GM06990 (cell line): Measurements from ENCODE around the gene SNHG17.
A peak's percentile ranks its signal among the peaks of the same experiment; 100 is the strongest.

ENCODE experiments used
- DNase-seq: peaks from one replicate; pipeline ENCODE4 v3.0.0-alpha.2; 2011; ENCODE audit not compliant: insufficient read length; ENCODE audit errors: extremely low read depth
- H3K27me3 ChIP-seq: replicated peaks from 2 replicates; pipeline ENCODE4 v1.6.0; 2011; ENCODE audit warnings: low read length; ENCODE audit not compliant: control insufficient read depth, insufficient read depth
- H3K36me3 ChIP-seq: 2 replicates; pipeline ENCODE4 v1.5.1; 2011; ENCODE audit warnings: low read length; ENCODE audit not compliant: control insufficient read depth, insufficient read depth
- H3K4me3 ChIP-seq: replicated peaks from 2 replicates; pipeline ENCODE4 v1.5.1; 2011; ENCODE audit warnings: low read depth, mild to moderate bottlenecking, control low read depth, low read length
- CTCF ChIP-seq: IDR thresholded peaks from 2 replicates; pipeline ENCODE4 v1.5.1; 2011; ENCODE audit warnings: low read length, control low read depth, mild to moderate bottlenecking, inconsistent platforms; ENCODE audit not compliant: insufficient read depth, poor library complexity, severe bottlenecking

Gene SNHG17

GRCh38 chr20:38434770-38435554 is at the start of gene SNHG17:
Gene SNHG17 (minus strand): TSS chr20:38435328.
- Histone ChIP-seq H3K36me3 (peaks cover 29% of the 10 kb centered on the region), H3K4me3 (peak within 1 kb of the TSS; percentile 82), H3K27me3 (no peaks in the 10 kb centered on the region)
- peak; percentile 92 for DNase-seq
- peak; percentile 100 for TF ChIP-seq CTCF

- Histone ChIP-seq H3K4me3 (no peak overlapping the region), H3K36me3 (peaks cover 2% of the 10 kb centered on the region), H3K27me3 (no peaks in the 10 kb centered on the region)
- no peak for TF ChIP-seq CTCF
- DNase-seq, result no peak
Observed at GRCh38 chr20:38479596-38479995, 44.5 kb upstream of the SNHG17 start.

- no peak for DNase-seq
- Histone ChIP-seq H3K36me3 (no peaks in the 10 kb centered on the region; the same call in 1 of the 2 replicates), H3K4me3 (no peak overlapping the region), H3K27me3 (no peaks in the 10 kb centered on the region)
- no peak for TF ChIP-seq CTCF
Observed at GRCh38 chr20:38477747-38478146, 42.6 kb upstream of the SNHG17 start.

GRCh38 chr20:38473367-38473795 is 38.3 kb upstream of the SNHG17 start:
- H3K27me3 ChIP-seq, result no peaks in the 10 kb centered on the region
- H3K4me3 ChIP-seq, result peak overlapping the region; percentile 86
- no peak for DNase-seq
- H3K36me3 ChIP-seq, result no peaks in the 10 kb centered on the region; the same call in 1 of the 2 replicates
- peak; percentile 31 for TF ChIP-seq CTCF

GRCh38 chr20:38472513-38473366 is 37.6 kb upstream of the SNHG17 start, which contains the start of gene RALGAPB:
Gene RALGAPB (plus strand): TSS chr20:38472843. CDS start chr20:38488433, 15,590 bp downstream.
- no peaks in the 10 kb centered on the region for H3K27me3 ChIP-seq
- peak; percentile 60 for TF ChIP-seq CTCF
- peak within 1 kb of the TSS; percentile 86 for H3K4me3 ChIP-seq
- peak; percentile 98 for DNase-seq
- H3K36me3 ChIP-seq, result no peaks in the 10 kb centered on the region
